GM18517 (cell line): ENCODE measurements around the gene PSME2.

Source experiments
- ATAC-seq: cut with Tn5 transposase; IDR thresholded peaks from one replicate; pipeline ENCODE4 v1.9.1; 2021; ENCODE audit warnings: mild to moderate bottlenecking, moderate library complexity; ENCODE audit not compliant: unreplicated experiment

Gene PSME2

GRCh38 chr14:24136684-24137528, 9.5 kb downstream of the PSME2 start:
- no peak for ATAC-seq

GRCh38 chr14:24135834-24136683, 10.4 kb downstream of the PSME2 start, which contains the start of gene PSME1:
Gene PSME1, plus strand, starts transcription at chr14:24136194. Its CDS starts 69 bp downstream, at chr14:24136263.
- ATAC-seq: peak; percentile 57

- peak; percentile 2 for ATAC-seq
Observed at GRCh38 chr14:24135584-24135833, 10.9 kb downstream of the PSME2 start.

- no peak for ATAC-seq
Observed at GRCh38 chr14:24133735-24134134, 12.7 kb downstream of the PSME2 start.

- ATAC-seq: no peak
Observed at GRCh38 chr14:24132976-24133375, 13.4 kb downstream of the PSME2 start.

GRCh38 chr14:24132061-24132685, 14.2 kb downstream of the PSME2 start:
- ATAC-seq: no peak

GRCh38 chr14:24131549-24131966, 14.9 kb downstream of the PSME2 start:
- ATAC-seq: no peak

GRCh38 chr14:24130717-24131548, 15.5 kb downstream of the PSME2 start:
- no peak for ATAC-seq

GRCh38 chr14:24130380-24130716, 16.1 kb downstream of the PSME2 start, which contains the start of gene FITM1:
Gene FITM1, plus strand, starts transcription at chr14:24130659. Its CDS starts 905 bp downstream, at chr14:24131564.
- no peak for ATAC-seq

- ATAC-seq: no peak
Observed at GRCh38 chr14:24129410-24129998, 16.9 kb downstream of the PSME2 start.

- no peak for ATAC-seq
Observed at GRCh38 chr14:24127673-24128072, 18.7 kb downstream of the PSME2 start.

- ATAC-seq: no peak
Observed at GRCh38 chr14:24126939-24127338, 19.5 kb downstream of the PSME2 start.

- no peak for ATAC-seq
Observed at GRCh38 chr14:24123424-24124417, 22.7 kb downstream of the PSME2 start.

- no peak for ATAC-seq
Observed at GRCh38 chr14:24122898-24123297, 23.5 kb downstream of the PSME2 start.

GRCh38 chr14:24122416-24122815, 24.0 kb downstream of the PSME2 start:
- no peak for ATAC-seq

- no peak for ATAC-seq
Observed at GRCh38 chr14:24121210-24121609, 25.2 kb downstream of the PSME2 start.

GRCh38 chr14:24119691-24120090, 26.7 kb downstream of the PSME2 start:
- no peak for ATAC-seq

GRCh38 chr14:24117179-24117578, 29.2 kb downstream of the PSME2 start:
- ATAC-seq: no peak
